NOMO-1 treated with DMSO at 0.1 percent for 48 hours (cell line): ENCODE measurements around the gene NEAT1.
"Not testable (repeated sequence)": the region's sequence is repeated elsewhere in the genome, so short reads cannot be mapped to it uniquely, and the experiment has no call there.

ENCODE experiments used
- DNase-seq: peaks from one replicate; lab custom pipeline; 2025; ENCODE audit not compliant: unreplicated experiment; lab: John Stamatoyannopoulos, UW

NEAT1 gene

DNA sequence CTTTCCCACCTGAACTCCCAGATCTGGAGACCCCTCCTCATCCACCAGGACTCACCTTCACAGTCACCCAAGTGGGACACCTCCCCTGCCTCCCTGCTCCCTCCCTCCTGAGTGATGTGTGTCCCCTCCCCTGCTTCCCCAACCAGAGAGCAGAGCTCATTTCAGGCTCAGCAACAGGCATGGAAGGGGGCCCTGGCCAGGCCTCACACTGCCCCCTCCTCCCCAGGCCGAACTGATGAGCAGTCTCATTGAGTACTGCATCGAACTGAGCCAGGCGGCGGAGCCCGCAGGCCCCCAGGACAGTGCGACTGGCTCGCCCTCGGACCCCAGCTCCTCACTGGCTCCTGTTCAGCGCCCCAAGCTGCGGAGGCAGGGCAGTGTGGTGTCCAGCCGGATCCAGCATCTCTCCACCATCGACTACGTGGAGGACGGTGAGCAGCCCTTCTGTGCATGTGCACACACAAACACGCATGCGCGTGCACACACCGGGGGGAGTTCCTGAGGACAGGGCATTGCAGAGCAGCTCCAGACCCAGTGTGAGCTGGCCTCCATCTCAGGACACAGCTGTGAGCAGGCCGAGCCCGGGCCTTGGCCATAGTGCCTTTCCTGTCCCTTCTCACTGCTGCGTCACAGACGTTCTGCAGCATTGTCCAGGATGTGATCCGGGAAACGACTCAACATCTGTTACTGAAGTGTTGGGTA, 17.8 kb upstream of the NEAT1 start:
- DNase-seq: no peak

DNA sequence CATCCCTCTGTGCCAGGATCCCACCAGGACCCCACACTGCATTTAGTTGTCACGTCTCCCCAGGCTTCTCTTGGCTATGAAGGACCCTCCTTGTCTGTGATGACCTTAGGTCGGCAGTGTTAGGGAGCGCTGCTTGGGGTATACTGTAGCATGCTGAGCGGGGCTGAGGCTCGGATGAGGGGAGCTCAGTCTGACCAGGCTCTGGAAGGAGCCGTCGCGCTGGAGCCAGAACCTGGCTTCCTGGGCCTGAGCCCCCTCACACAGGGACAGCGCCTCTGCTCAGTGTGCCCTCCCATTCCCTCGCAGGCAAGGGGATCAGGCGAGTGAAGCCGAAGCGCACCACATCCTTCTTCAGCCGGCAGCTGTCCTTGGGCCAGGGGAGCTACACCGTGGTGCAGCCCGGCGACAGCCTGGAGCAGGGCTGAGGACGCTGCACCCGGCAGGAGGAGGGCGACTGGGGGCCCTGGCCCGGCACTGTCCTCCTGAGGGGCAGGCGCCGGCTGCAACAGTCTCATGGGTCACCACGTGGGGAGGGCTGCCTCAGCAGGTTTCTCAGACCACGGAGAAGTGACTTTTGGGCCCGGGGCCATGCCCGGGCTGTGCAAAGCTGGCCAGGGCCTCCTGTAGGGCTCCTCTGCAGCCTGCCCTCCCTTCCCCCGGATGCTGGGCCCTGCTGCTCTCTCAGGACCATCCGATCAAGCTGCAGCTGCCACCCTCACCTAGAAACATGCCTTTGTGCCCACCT, 11.5 kb upstream of the NEAT1 start:
- no peak for DNase-seq

DNA sequence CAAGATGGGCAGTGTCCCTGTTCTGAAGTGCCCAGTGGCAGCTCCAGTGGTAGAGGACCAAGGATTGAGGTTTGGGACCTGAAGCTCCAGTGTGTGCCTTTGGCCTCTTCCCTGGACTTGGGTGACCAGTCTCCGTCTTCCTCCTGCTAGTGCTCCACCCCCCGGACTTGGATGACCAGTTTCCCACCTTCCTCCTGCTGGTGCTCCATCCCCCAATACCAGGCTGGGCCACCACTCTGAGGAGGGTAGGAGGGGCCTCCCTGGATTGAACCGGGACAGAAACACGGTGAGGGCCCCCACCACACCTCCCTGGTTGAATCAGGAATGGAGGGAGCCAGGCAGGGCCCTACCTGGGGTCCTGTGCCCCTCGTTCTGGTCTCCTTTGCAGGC, 10.9 kb upstream of the NEAT1 start:
- DNase-seq: no peak

GRCh38 chr11:65412271-65413076, 10.1 kb upstream of the NEAT1 start:
- no peak for DNase-seq

- DNase-seq: not testable (repeated sequence)
Observed at GRCh38 chr11:65413077-65413664, 9.4 kb upstream of the NEAT1 start.

DNA sequence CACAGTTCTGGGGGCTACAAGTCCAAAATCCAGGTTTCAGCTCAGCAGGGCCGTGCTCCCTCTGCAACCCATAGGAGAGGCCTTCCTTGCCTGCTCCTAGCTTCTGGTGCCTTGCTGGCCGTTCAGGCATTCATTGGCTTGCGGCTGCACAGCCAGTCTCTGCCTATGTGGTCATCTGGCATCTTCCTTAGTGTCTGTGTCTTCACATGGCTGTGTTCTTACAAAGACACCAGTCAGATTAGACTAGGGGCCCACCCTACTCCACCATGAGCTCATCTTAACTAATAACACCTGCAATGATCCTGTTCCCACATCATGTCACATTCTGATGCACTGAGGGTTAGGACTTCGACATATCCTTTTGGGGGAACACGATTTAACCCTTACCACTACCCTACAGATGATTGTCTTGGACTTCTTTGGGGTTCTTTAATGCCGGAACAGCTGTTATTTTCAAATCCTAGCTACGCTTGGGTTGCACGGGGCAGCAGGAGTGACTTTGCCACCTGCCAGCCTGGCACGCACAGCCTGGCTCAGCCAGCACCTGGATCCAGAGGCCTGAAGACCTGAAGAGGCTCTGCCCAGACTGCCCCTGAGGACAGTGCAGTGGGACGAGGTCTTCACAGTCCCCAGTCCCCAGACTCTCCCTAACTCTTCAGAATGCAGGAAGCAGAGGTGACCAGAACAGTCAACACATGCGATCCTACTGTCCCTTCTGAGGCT, 7.7 kb upstream of the NEAT1 start:
- no peak for DNase-seq

DNA sequence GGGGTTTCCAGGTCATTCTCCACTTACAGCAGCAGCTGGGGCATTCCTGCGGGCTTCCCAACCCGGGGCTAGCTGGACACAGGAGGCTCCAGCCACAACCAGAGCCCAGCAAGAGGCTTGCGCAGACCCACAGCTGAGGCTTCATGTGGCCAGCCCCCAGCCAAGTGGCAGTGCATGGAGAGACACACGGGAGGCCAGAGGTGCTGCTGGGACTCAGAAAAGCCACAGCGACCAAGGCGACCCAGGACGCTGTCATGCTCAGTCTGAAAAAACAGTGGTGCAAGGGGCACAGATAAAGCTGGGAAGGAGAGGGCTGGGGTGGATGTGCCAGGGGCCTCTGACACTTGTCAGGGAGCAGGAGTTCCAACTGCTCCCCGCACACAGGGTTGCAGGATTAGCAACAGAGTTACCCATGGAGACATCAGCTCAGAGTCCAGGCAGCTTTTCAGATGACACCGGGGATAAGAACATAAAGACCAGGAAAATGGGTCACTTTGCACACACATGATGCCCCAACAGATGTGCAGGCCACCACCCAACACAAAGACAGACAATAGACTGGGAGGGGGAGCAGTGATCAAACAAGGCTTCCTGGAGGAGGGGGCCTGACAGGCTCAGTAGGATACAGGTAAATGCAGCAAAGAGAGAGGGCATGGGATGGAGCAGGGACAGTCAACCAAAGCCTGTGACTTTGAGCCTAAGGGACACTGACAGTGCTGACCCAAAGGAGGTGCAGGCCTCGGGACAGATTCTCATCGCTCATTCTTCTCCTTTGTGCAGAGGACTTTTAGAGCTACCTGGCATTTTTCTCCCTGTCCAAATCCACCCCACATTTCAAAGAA, 6.9 kb upstream of the NEAT1 start:
- DNase-seq: no peak

GRCh38 chr11:65416341-65416824, 6.2 kb upstream of the NEAT1 start:
- DNase-seq: peak; percentile 78

- peak; percentile 17 for DNase-seq
Observed at GRCh38 chr11:65416841-65417701, 5.5 kb upstream of the NEAT1 start.

DNA sequence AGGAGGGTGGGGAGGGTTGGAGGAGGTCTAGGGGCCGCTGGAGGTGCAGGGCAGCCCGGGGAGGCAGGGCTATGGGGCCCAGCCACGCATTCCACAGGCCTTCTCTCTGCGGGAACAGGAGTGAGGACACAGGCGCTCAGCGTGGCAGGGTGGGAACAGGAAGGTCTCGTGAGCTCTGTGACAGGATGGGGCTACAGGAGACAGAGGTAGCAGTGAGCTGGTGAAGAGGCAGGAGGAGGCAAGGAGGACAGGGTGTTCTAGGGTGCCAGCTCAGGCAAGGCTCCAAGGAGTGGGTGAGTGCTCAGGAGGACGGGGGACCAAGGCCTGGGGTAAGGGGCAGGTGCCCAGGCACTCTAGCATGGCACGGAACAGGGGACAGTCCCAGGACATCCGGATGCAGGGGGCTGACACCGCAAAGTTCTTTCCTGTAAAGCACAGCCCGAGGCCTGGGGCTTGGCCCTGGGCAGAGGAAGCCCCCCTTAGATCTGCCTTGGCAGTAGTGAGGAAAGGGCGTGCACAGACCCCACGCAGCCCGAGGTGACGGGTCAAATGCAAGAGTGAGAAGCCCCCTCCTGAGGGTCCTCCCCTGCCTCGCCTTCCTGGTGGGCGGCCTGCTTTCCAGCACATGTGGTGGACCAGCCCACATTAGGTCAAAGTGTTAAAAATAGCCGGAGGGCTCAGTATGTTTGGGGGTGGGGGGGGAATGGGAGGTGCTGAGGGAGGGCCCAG, 4.7 kb upstream of the NEAT1 start:
- DNase-seq: peak; percentile 38

- no peak for DNase-seq
Observed at GRCh38 chr11:65418431-65418680, 4.2 kb upstream of the NEAT1 start.

DNA sequence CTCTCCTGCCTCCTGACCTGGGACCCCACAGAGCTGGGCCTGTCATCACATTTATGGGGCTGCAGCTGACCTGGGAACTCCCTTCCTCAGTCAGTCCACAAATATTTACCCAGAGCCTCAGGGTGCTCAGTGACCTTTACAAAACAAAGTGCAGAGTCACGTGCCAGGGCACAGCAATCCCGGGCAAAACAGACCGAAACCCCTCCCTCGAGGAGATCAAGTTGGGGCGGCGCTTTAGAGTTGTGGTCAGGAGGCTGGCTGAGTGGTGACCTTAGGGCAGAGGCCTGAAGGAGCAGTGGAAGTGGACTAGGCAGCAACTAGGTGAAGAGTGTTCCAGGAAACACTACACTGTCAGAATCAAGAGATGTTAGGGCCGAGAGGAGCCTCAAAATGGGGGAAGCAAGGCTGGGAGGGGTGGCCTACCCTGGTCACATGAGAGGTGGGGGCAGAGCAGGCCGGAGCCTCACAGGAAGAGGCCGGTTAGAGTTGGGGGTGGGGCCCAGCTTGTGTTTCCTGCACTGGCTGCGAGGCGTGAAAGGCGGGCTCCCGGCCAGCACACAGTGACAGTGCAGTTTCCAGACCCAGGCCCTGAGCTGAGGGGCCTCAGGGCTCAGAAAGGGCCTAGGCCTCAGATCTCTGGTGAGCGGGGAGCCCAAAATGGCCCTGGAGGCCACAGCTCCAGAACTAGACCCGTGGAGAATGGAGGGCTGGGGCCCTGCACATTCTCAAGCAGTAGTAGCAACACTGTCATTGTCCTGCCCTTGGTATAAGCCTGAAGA, 3.7 kb upstream of the NEAT1 start:
- DNase-seq: peak; percentile 97

DNA sequence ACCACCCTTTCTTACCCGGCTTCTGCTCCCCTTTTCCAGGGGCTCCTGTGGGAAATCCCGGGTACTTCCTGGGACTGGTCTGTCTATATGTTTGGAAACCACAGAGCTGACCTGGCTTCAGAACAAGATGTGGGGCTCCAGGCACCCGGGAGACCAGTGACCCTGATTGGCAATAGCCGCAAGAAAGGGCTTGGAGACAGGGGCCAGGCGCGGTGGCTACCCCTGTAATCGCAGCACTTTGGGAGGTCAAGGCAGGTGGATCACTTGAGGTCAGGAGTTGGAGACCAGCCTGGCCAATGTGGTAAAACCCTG, 3.2 kb upstream of the NEAT1 start:
- DNase-seq: no peak

GRCh38 chr11:65419772-65420481, 2.7 kb upstream of the NEAT1 start:
- peak; percentile 47 for DNase-seq

DNA sequence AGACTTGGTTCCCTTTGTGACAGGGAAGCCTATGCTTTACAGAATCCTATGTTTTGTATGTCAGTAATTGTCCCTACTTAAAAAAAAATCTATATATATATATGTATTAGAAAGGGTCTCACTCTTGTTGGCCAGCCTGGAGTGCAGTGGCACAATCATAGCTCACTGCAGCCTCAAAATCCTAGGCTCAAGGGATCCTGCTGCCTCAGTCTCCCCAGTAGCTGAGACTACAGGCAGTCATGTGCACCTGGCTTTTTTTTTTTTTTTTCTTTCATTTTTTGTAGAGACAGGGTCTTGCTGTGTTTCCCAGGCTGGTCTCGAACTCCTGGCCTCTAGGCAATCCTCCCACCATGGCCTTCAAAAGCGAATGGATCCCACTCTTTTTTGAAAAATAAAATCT, 2.1 kb upstream of the NEAT1 start:
- no peak for DNase-seq

DNA sequence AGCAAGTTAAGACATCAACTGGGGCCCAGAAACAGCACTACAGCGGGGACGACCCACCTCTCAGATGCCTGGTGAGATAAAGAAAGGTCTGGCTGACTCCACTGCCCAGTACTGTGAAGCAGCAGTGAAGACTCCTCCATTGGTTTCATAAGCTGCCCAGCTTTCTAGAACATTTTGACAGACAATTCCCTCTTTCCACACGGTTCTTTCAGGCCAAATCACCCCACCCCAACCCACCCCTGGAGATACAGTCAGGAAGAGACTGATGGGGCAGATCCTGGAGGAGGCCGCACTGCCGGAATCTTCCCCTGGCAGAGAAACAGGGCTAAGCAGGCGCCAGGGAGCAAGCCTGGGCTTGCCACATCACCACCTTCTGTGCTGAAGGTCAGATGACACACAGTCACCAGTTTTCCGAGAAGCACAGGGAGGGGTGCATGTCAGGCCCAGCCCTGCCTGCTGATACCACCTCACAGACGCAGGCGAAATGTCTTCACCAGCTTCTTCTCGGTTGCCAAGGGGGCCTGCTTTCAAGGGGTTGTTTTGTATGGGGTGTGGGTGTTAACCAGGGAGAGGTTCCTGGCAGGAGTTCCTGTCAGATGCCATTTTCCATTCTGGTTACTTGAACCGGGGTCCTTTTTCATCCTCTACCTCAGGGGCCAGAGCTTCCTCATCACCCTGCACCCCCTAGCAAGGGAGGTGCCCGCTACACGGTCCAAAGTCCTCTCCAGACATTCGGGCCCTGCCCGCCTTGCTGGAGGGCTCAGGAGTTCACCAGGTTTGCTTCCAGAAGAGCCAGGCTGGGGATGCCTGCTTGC, 1.4 kb upstream of the NEAT1 start:
- peak; percentile 92 for DNase-seq
